Activated CD8-positive, alpha-beta memory T cell treated with anti-CD3 and anti-CD28 coated beads, Interleukin-2, amount 50 U/mL, for 24 hours (primary cell): Measurements from ENCODE around the gene FLAD1.
"Not testable (repeated sequence)": the region's sequence is repeated elsewhere in the genome, so short reads cannot be mapped to it uniquely, and the experiment has no call there.

Experiments
- DNase-seq: peaks from one replicate; pipeline ENCODE4 v3.0.0-alpha.2; 2020; ENCODE audit errors: extremely low read depth

The FLAD1 gene

GRCh38 chr1:154990276-154990675, 7.1 kb downstream of the FLAD1 start:
- no peak for DNase-seq

- DNase-seq = no peak
Measured at GRCh38 chr1:154992721-154993571, 9.8 kb downstream of the FLAD1 start.

GRCh38 chr1:154993572-154994268, 10.6 kb downstream of the FLAD1 start, which contains the start of gene LENEP:
Gene LENEP (plus strand): TSS chr1:154993586. CDS start chr1:154993608, 22 bp downstream.
- DNase-seq = no peak

GRCh38 chr1:154994269-154994587, 11.1 kb downstream of the FLAD1 start:
- DNase-seq = no peak

GRCh38 chr1:154994591-154994990, 11.4 kb downstream of the FLAD1 start:
- no peak for DNase-seq

DNA sequence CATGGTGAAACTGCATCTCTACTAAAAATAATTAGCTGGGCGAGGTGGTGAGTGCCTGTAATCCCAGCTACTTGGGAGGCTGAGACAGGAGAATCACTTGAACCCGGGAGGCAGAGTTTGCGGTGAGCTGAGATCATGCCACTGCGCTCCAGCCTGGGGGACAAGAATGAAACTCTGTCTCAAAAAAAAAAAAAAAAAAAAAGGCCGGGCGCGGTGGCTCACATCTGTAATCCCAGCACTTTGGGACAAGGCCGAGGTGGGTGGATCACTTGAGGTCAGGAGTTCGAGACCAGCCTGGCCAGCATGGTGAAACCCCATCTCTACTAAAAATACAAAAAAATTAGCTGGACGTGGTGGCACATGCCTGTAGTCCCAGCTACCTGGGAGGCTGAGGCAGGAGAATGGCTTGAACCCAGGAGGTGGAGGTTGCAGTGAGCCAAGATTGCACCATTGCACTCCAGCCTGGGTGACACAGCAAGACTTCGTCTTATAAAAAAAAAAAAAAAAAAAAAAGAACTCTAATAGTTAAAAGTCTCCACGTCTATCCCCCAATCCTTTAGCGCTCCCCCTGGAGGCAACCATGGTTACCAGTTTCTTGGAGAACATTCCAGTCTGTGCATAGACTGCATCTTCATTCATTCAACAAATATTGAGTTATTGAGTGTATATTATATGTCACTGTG, 12.3 kb downstream of the FLAD1 start:
- DNase-seq = not testable (repeated sequence)

DNA sequence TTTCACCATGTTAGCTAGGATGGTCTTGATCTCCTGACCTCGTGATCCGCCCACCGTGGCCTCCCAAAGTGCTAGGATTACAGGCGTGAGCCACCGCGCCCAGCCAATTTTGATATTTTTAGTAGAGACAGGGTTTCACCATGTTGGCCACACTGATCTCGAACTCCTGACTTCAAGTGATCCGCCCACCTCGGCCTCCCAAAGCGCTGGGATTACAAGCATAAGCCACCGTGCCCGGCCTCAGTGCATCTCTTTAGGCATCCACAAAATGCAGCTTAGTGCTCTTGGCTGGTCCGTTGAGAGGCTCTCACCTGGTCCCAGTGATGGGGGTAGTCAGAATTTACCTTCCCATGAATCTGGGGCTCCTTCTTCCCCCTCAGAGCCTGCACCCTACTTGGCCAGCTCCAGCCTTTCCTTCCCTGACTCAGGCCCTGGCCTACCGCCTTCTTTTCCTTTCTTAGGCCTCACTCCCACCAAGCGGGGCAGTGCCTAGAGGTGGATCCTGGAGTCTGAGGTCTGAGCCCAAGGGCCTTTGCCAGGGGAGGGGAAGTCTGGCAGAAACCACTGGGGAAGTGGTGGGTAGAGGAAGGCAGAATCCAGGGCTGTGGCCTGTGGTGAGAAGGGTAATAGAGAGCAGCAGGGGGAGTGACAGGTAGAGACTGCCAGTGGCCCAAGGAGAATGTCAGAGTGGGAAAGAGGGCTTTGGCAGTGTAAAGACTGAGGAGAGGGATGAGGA, 14.0 kb downstream of the FLAD1 start:
- DNase-seq = no peak

GRCh38 chr1:154998201-154998780, 15.1 kb downstream of the FLAD1 start:
- no peak for DNase-seq

DNA sequence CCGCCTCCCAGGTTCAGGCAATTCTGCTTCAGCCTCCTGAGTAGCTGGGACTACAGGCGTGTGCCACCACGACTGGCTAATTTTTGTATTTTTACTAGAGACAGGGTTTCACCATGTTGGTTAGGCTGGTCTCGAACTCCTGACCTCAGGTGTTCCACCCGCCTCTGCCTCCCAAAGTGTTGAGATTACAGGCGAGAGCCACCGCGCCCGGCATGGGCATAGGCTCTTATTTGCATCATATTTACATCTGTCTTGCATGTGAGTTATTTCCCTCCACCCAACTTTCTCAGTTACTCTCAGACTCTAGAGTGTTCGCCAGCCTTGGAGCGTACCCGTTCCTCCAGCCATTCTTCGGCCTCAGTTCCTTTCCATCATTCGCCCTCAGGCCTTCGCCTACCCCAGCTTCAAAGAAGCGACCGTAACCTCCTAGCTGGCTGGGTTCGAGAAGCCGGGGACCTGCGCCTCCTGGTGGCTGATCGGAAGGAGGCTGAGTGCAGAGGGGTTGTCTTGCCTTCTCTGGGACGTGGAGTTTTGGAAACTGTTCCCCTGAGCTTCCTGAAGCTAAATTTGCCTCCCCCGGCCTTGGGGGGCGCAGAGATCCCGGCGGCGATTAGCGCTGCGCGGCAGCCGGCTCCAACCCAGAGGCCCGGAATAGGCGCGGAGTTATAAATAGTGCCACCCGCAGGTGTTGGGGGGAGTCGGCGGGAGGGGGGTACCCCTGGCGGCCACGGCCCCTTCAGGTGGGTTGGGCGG, 15.8 kb downstream of the FLAD1 start:
- no peak for DNase-seq

DNA sequence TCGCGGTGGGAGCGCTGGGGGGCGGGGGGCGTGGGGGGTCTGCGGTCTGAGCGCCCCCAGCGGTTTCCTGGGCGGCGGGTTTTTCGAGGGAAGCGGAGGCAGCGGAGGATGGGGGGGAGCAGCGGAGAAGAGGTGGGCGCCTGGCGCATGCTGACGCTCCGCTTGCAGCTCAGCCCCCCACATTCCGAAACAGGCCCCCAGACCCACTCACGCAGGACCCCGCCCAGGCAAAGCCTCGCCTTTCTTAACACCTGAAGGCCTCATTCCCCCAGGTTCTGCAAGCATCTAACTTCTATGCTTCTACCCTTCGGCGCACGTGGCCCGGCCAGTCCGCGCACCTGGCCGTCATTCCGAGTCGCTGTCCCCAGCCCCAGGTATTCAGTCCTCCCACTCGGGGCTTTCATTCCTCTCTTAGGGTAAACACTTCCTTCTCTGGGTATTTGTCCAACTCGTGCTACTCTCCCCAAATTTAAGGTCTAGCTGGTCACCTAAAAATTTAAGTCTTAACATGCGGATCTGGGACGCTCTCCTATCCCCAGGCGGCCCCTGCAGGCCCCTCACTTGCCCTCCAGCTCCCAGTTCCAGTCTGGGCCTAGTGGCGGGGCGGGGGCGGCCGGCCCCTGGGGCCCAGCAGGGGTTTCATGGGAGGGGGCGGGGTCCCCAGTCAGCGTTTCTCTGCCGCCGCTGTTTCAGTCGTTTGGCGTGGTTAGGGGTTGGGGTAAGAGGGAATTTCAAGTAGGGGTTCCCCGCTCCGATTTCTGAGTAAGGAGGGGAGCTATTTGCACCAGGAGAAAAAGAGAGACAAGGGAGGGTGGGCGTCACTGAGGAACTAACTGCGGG, 16.6 kb downstream of the FLAD1 start:
- DNase-seq = no peak

- no peak for DNase-seq
Measured at GRCh38 chr1:155000411-155000725, 17.2 kb downstream of the FLAD1 start.

GRCh38 chr1:155000726-155001424, 17.7 kb downstream of the FLAD1 start:
- peak; percentile 58 for DNase-seq

DNA sequence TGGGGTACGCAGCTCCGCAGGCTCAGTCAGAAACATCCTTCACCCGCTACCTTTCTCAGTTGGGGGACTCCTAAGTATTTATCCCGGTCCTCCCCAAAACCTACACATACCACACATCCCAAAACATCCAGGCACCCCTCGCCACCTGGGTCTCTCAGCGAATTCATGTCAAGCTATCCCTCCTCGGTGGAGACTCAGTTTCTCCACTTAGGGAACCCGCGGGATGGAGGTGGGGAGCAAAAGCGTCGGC, 18.2 kb downstream of the FLAD1 start:
- DNase-seq = no peak

DNA sequence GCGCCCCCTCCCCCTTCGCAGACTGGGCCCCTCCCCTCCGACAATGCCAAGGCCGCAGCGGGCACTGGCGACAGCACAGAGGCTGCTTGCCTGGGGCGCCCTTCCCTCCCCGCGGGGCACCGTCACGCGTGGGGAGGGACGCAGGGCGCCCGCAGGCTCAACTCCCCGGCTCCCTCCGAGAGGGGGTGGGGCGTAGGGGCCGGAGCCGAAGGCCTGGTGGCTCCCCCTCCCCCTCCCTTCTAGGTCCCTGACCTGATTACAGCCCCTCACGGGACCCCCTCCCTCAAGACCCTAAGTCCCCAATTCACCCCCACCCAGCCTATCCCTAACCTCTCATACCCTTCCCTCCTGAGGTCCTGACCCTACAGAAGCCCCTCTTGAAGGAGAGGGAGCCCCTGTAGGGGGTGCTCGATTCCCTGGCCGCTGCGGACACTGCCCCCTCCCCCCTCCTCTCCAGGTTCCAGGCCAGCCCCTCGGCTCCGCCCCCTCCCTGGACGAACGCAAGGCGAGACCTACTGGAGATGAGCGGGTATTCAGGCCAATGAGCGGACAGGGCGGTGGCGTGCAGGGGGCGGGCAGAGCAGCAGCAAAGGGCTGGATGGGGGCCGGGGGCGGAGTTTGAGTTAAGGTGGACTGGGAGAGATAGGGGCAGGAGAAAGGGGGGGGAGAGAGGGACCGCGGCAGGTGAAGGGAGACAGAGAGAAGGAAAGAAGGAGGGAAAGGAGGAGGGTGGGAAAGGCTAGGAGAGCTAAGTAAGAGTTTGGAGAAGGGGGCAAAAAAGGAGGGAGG, 18.7 kb downstream of the FLAD1 start:
- DNase-seq = peak; percentile 98

DNA sequence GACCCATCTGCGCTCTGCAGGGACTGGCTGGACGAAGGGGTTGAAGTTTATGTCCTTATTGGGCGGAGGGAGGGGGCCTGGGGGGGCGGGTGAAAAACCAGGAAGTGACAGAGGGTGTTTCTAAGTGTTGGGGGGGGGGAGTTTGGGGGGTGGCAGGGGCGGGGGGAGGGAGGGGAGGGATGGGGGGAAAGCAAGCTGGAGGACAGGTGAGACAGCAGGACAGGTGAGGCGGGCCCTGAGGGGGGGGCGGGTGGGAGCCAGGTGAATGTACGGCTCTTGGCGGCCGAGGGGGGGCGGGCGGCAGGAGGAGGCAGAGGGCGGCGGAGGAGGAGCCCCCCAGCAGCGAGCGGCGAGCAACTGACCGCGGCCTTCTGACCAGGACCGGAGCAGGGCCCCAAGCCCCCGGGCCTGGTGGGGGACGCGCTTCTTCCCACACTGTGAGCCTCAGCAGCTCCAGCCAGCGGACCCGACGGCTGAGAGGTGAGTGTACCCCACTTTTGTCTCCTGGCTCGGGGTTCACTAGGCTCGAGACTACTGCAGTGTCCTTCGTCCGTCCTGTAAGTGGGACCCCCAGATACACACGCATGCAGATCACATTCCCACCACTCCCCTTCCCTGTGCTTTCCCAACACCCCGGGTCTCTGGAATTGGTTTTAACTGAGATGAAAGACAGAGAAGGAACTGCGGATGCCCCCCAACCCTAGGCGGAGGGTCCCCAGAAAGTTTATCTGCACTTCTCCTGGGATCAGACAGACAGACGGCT, 19.5 kb downstream of the FLAD1 start, which contains the start of gene ZBTB7B:
ZBTB7B (plus strand) TSS at position 339 of the 763 bp plus-strand sequence. CDS start 11,859 bp downstream, outside the sequence.
- DNase-seq = no peak

- DNase-seq = no peak
Measured at GRCh38 chr1:155003227-155003765, 20.2 kb downstream of the FLAD1 start.

GRCh38 chr1:155003766-155004351, 20.7 kb downstream of the FLAD1 start:
- DNase-seq = no peak
